KMS-11 (cell line): ENCODE measurements around the gene PRKCE.

Experiments
- H2AFZ ChIP-seq: fragments of 200-600 bp; sonication (generic); 2 replicates; pipeline ENCODE4 v1.6.1; 2016; ENCODE audit warnings: antibody characterized with exemption, mixed run types, low read depth
- H3K27ac ChIP-seq: fragments of 200-600 bp; sonication (generic); 2 replicates; pipeline ENCODE4 v1.6.1; 2016; ENCODE audit warnings: mild to moderate bottlenecking, mixed run types
- H3K27me3 ChIP-seq: fragments of 200-600 bp; sonication (generic); 2 replicates; pipeline ENCODE4 v1.6.1; 2017; ENCODE audit warnings: mild to moderate bottlenecking, low read depth, mixed run types, moderate library complexity; ENCODE audit not compliant: insufficient read depth
- H3K36me3 ChIP-seq: fragments of 200-600 bp; sonication (generic); 2 replicates; pipeline ENCODE4 v1.6.1; 2017; ENCODE audit warnings: mild to moderate bottlenecking, mixed run types; ENCODE audit not compliant: insufficient read depth
- H3K4me1 ChIP-seq: fragments of 200-600 bp; sonication (generic); 2 replicates; pipeline ENCODE4 v1.6.1; 2016; ENCODE audit warnings: mild to moderate bottlenecking, low read depth, mixed run types; ENCODE audit not compliant: poor library complexity, severe bottlenecking
- H3K4me2 ChIP-seq: fragments of 200-600 bp; sonication (generic); 2 replicates; pipeline ENCODE4 v1.7.0; 2016; ENCODE audit warnings: mild to moderate bottlenecking, mixed run types
- H3K4me3 ChIP-seq: fragments of 200-600 bp; sonication (generic); IDR thresholded peaks from 2 replicates; pipeline ENCODE4 v1.6.1; 2017; ENCODE audit warnings: low read depth, low read length, mixed read lengths; ENCODE audit not compliant: insufficient read depth
- H3K79me2 ChIP-seq: fragments of 200-600 bp; sonication (generic); 2 replicates; pipeline ENCODE4 v1.6.1; 2016; ENCODE audit warnings: low read depth, mixed run types; ENCODE audit not compliant: insufficient read depth
- H3K9ac ChIP-seq: fragments of 200-600 bp; sonication (generic); 2 replicates; pipeline ENCODE4 v1.6.1; 2016; ENCODE audit warnings: mild to moderate bottlenecking, mixed run types
- H4K20me1 ChIP-seq: fragments of 200-600 bp; sonication (generic); 2 replicates; pipeline ENCODE4 v1.6.1; 2016; ENCODE audit warnings: mild to moderate bottlenecking, mixed run types; ENCODE audit not compliant: insufficient read depth
- CTCF ChIP-seq: fragments of 200-600 bp; sonication (generic); conservative IDR thresholded peaks from 2 replicates; pipeline ENCODE4 v1.6.1; 2017; ENCODE audit warnings: low read depth, mild to moderate bottlenecking, antibody characterized with exemption, low read length, moderate library complexity, mixed read lengths

PRKCE gene

GRCh38 chr2:45617496-45617895 is 34.0 kb upstream of the PRKCE start:
- Histone ChIP-seq H3K79me2 (no peaks in the 10 kb centered on the region), H2AFZ (no peak overlapping the region), H3K36me3 (no peaks in the 10 kb centered on the region), H3K4me1 (peaks cover 39% of the 10 kb centered on the region), H3K27me3 (no peaks in the 10 kb centered on the region), H3K27ac (peak overlapping the region; percentile 46; the same call in 1 of the 2 replicates), H4K20me1 (no peaks in the 10 kb centered on the region), H3K4me3 (no peak overlapping the region), H3K9ac (no peak overlapping the region), H3K4me2 (peak overlapping the region; percentile 15)
- TF ChIP-seq CTCF = no peak

- TF ChIP-seq CTCF = no peak
- Histone ChIP-seq H3K4me1 (peaks cover 24% of the 10 kb centered on the region), H3K27ac (no peak overlapping the region), H3K79me2 (no peaks in the 10 kb centered on the region), H3K36me3 (no peaks in the 10 kb centered on the region), H3K4me2 (no peak overlapping the region), H3K9ac (no peak overlapping the region), H3K4me3 (no peak overlapping the region), H3K27me3 (no peaks in the 10 kb centered on the region), H2AFZ (no peak overlapping the region), H4K20me1 (no peaks in the 10 kb centered on the region)
These were observed 29.0 kb upstream of the PRKCE start for GRCh38 chr2:45622336-45623075.

- H3K4me2 ChIP-seq = no peak overlapping the region
- H3K4me1 ChIP-seq = peaks cover 18% of the 10 kb centered on the region
- no peaks in the 10 kb centered on the region for H3K79me2 ChIP-seq
- no peak overlapping the region for H3K27ac ChIP-seq
- H3K36me3 ChIP-seq = no peaks in the 10 kb centered on the region
- no peaks in the 10 kb centered on the region for H4K20me1 ChIP-seq
- TF ChIP-seq CTCF = no peak
- H3K27me3 ChIP-seq = no peaks in the 10 kb centered on the region
- no peak overlapping the region for H3K9ac ChIP-seq
- H3K4me3 ChIP-seq = no peak overlapping the region
- no peak overlapping the region for H2AFZ ChIP-seq
These were observed 28.4 kb upstream of the PRKCE start for GRCh38 chr2:45623098-45623497.

- no peak overlapping the region for H2AFZ ChIP-seq
- H3K4me3 ChIP-seq = no peak overlapping the region
- H3K27ac ChIP-seq = no peak overlapping the region
- no peaks in the 10 kb centered on the region for H3K36me3 ChIP-seq
- H3K4me2 ChIP-seq = no peak overlapping the region
- no peaks in the 10 kb centered on the region for H3K79me2 ChIP-seq
- no peak for TF ChIP-seq CTCF
- no peaks in the 10 kb centered on the region for H3K27me3 ChIP-seq
- H3K4me1 ChIP-seq = no peaks in the 10 kb centered on the region
- H3K9ac ChIP-seq = no peak overlapping the region
- H4K20me1 ChIP-seq = no peaks in the 10 kb centered on the region
These were observed 25.7 kb upstream of the PRKCE start for GRCh38 chr2:45625824-45626223.
